DND-41 (cell line): ENCODE measurements around the gene MYH15.

Experiments
- ATAC-seq: fragments of 200-7000 bp; cut with Tn5 transposase; 3 replicates; pipeline ENCODE4 v1.9.1; 2021; ENCODE audit warnings: low read depth; ENCODE audit not compliant: insufficient read depth
- DNase-seq: peaks from one replicate; pipeline ENCODE4 v3.0.0-alpha.2; 2020
- H2AFZ ChIP-seq: 2 replicates; pipeline ENCODE4 v1.6.0; 2012; ENCODE audit warnings: low read depth, low read length
- H3K27ac ChIP-seq: 2 replicates; pipeline ENCODE4 v1.5.1; 2012; ENCODE audit warnings: low read length, inconsistent platforms
- H3K27me3 ChIP-seq: fragments of 200-600 bp; sonication (generic); 2 replicates; pipeline ENCODE4 v1.6.0; 2012; ENCODE audit warnings: low read length, mild to moderate bottlenecking, inconsistent platforms; ENCODE audit not compliant: insufficient read depth, poor library complexity
- H3K36me3 ChIP-seq: 2 replicates; pipeline ENCODE4 v1.5.1; 2012; ENCODE audit warnings: low read length, inconsistent platforms; ENCODE audit not compliant: insufficient read depth
- H3K4me1 ChIP-seq: 2 replicates; pipeline ENCODE4 v1.5.1; 2012; ENCODE audit warnings: mild to moderate bottlenecking, low read length; ENCODE audit not compliant: insufficient read depth
- H3K4me2 ChIP-seq: 2 replicates; pipeline ENCODE4 v1.6.0; 2012; ENCODE audit warnings: mild to moderate bottlenecking, moderate library complexity, low read length, inconsistent platforms; ENCODE audit not compliant: insufficient read depth
- H3K4me3 ChIP-seq, 2 experiments: fragments of 200-600 bp in 1 of 2; shearing (Covaris generic) in 1 of 2; 2 replicates each; pipeline ENCODE4 v1.5.1; 2012 to 2016; ENCODE audit warnings: inconsistent platforms in 2 of 2, low read length in 2 of 2, mild to moderate bottlenecking in 2 of 2, low read depth in 1 of 2, moderate library complexity in 1 of 2
- H3K79me2 ChIP-seq: 2 replicates; pipeline ENCODE4 v1.6.0; 2012; ENCODE audit warnings: low read length, inconsistent platforms; ENCODE audit not compliant: insufficient read depth
- H3K9ac ChIP-seq: 2 replicates; pipeline ENCODE4 v1.6.0; 2012; ENCODE audit warnings: low read depth, mild to moderate bottlenecking, inconsistent platforms, low read length, moderate library complexity
- H3K9me3 ChIP-seq: 2 replicates; pipeline ENCODE4 v1.5.1; 2012; ENCODE audit warnings: low read length, moderate library complexity, mild to moderate bottlenecking, inconsistent platforms; ENCODE audit not compliant: insufficient read depth, severe bottlenecking
- H4K20me1 ChIP-seq: 2 replicates; pipeline ENCODE4 v1.6.0; 2012; ENCODE audit warnings: low read length; ENCODE audit not compliant: insufficient read depth
- EZH2 ChIP-seq: IDR thresholded peaks from 3 replicates; pipeline ENCODE4 v1.6.1; 2012; ENCODE audit warnings: borderline replicate concordance, low read depth, mild to moderate bottlenecking, moderate library complexity, low read length, inconsistent platforms; ENCODE audit not compliant: severe bottlenecking
- TF ChIP-seq, protein P1 (sequence below): IDR thresholded peaks from 2 replicates; pipeline ENCODE4 v1.5.1; 2012; ENCODE audit warnings: borderline replicate concordance, low read length, moderate library complexity, mild to moderate bottlenecking; ENCODE audit not compliant: poor library complexity, severe bottlenecking; ENCODE audit errors: extremely low read depth

The MYH15 gene

DNA sequence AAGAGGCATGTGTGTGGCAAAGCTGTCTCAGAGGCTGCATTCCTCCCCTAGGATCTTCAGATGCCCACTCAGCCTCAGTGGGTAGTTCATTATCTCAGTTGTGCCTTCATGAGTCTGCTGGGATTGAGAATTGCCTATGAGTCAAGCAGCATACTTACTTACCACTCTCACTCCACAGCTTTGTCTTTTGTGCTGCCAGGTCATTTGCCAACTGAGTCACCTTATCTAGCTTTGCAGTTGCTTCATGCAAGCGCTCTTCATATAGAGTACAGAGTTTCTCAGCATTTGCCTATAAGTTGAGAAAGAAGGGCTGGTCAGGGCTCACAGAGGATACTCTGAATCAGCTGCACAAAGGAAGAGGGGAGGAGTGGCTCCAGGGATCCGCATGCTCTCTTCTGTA is 89.5 kb downstream of the MYH15 start:
- ATAC-seq: no peak
- no peaks in the 10 kb centered on the region for H4K20me1 ChIP-seq
- no peaks in the 10 kb centered on the region for H3K79me2 ChIP-seq
- H3K9me3 ChIP-seq: no peaks in the 10 kb centered on the region
- H3K4me2 ChIP-seq: no peak overlapping the region
- H3K9ac ChIP-seq: no peak overlapping the region
- H2AFZ ChIP-seq: no peak overlapping the region
- no peaks in the 10 kb centered on the region for H3K36me3 ChIP-seq
- no peak overlapping the region for H3K27ac ChIP-seq
- DNase-seq: no peak
- no peaks in the 10 kb centered on the region for H3K4me1 ChIP-seq
- no peak overlapping the region for H3K4me3 ChIP-seq
- no peaks in the 10 kb centered on the region for H3K27me3 ChIP-seq
- TF ChIP-seq, protein P1, sequence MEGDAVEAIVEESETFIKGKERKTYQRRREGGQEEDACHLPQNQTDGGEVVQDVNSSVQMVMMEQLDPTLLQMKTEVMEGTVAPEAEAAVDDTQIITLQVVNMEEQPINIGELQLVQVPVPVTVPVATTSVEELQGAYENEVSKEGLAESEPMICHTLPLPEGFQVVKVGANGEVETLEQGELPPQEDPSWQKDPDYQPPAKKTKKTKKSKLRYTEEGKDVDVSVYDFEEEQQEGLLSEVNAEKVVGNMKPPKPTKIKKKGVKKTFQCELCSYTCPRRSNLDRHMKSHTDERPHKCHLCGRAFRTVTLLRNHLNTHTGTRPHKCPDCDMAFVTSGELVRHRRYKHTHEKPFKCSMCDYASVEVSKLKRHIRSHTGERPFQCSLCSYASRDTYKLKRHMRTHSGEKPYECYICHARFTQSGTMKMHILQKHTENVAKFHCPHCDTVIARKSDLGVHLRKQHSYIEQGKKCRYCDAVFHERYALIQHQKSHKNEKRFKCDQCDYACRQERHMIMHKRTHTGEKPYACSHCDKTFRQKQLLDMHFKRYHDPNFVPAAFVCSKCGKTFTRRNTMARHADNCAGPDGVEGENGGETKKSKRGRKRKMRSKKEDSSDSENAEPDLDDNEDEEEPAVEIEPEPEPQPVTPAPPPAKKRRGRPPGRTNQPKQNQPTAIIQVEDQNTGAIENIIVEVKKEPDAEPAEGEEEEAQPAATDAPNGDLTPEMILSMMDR: no peak
- no peak for TF ChIP-seq EZH2

DNA sequence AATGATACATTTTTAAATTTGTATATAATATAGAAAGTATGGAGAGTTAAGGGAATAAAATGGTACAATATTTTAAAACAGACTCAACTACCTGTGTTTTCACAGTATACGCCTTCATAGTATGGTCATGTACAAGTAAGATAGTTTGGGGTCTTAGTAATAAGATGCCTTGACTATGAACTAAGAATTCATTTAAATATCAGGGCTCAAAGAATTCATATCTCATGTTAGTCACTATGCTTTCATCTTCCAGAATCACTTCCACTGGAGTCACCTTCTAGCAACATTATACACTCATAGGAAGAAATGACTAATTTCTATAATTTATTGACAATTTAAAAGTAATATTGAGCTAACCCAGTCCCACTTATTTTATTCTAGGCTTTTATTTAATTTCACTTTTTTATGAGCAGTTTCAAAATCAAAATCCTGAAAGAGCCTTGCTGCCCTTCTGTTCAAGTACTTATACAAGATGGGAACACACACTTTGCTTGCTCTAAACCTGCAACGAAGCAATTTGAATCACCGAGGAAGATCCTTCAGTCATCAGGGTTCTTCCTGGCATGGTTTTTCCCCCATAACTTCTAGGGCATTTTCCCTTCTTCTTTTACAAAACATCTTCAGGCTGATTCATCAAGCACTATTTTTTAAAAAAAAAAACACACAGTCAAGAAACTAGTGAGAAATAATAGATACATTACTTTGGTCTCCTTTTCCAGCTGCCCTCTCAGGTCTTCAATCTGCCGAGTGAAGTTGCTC is 94.1 kb downstream of the MYH15 start:
- no peak for TF ChIP-seq EZH2
- TF ChIP-seq, protein P1: no peak
- Histone ChIP-seq H3K4me3 (no peak overlapping the region), H3K9me3 (no peaks in the 10 kb centered on the region), H2AFZ (no peak overlapping the region), H3K36me3 (no peaks in the 10 kb centered on the region), H4K20me1 (no peaks in the 10 kb centered on the region), H3K4me1 (no peaks in the 10 kb centered on the region), H3K9ac (no peak overlapping the region), H3K27me3 (no peaks in the 10 kb centered on the region), H3K27ac (no peak overlapping the region), H3K79me2 (no peaks in the 10 kb centered on the region), H3K4me2 (no peak overlapping the region)
- ATAC-seq (no peak), DNase-seq (no peak)

DNA sequence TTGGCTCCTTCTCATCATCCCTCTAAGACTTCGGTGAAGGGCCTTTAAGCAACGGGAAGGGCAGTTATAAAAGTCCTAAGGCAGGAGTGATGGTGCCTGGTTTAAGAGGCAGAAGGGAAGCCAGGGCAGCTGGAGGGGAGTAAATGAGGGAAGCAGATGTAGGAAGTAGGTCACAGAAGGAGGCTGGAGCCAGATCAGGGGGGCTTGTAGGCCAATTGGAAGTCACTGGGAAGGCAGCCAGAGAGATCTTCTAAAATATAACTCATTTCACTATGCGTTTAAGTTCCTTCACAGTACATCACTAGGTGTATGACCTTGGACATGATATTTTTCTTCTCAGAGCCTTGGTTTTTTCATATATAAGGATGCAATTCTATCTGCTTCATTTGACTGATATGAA is 94.7 kb downstream of the MYH15 start:
- ATAC-seq (no peak), DNase-seq (no peak)
- no peak overlapping the region for H3K27ac ChIP-seq
- H3K4me1 ChIP-seq: no peaks in the 10 kb centered on the region
- no peaks in the 10 kb centered on the region for H3K36me3 ChIP-seq
- H3K4me3 ChIP-seq: no peak overlapping the region
- no peak overlapping the region for H2AFZ ChIP-seq
- no peaks in the 10 kb centered on the region for H3K9me3 ChIP-seq
- no peaks in the 10 kb centered on the region for H4K20me1 ChIP-seq
- H3K9ac ChIP-seq: no peak overlapping the region
- no peaks in the 10 kb centered on the region for H3K79me2 ChIP-seq
- no peaks in the 10 kb centered on the region for H3K27me3 ChIP-seq
- H3K4me2 ChIP-seq: no peak overlapping the region
- TF ChIP-seq, protein P1: no peak
- no peak for TF ChIP-seq EZH2
